Right lobe of liver (tissue), 6 donors: ENCODE measurements around the gene FLT1. TPM values are rescaled to one million over a fixed set of nuclear protein-coding genes. Genes with fewer than 3 reads are reported as not detected.

Experiments used
- ATAC-seq, 4 donors: fragments of 200-7000 bp; cut with Tn5 transposase; one replicate each; pipeline ENCODE4 v1.9.1; 2020; ENCODE audit warnings: mild to moderate bottlenecking in 4 of 4, moderate library complexity in 4 of 4
- DNase-seq, 3 donors: peaks; one replicate each; pipeline ENCODE4 v3.0.0-alpha.2; 2020
- H3K27ac ChIP-seq, 3 donors: fragments of 200-600 bp; one replicate each; pipeline ENCODE4 v1.8.0; 2022
- H3K27me3 ChIP-seq, 2 donors: fragments of 200-600 bp; one replicate each; pipeline ENCODE4 v1.8.0; 2022
- H3K36me3 ChIP-seq, 4 donors: fragments of 200-600 bp; sonication (generic) in 1 of 4; one replicate each; pipeline versions ENCODE4 v1.5.1 to v1.8.0; 2017 to 2022; ENCODE audit warnings: control low read depth in 1 of 4
- H3K4me1 ChIP-seq, 4 donors: fragments of 200-600 bp; sonication (generic) in 1 of 4; one replicate each; pipeline versions ENCODE4 v1.5.1 to v1.8.0; 2017 to 2022; ENCODE audit warnings: control low read depth in 1 of 4
- H3K4me3 ChIP-seq, 3 donors: fragments of 200-600 bp; one replicate each; pipeline ENCODE4 v1.8.0; 2022
- H3K9me3 ChIP-seq, 4 donors: fragments of 200-600 bp; sonication (generic) in 1 of 4; one replicate each; pipeline versions ENCODE4 v1.5.1 to v1.8.0; 2017 to 2022; ENCODE audit warnings: control low read depth in 1 of 4
- CTCF ChIP-seq, 4 donors: fragments of 200-600 bp in 3 of 4; fragments of 450-650 bp in 1 of 4; IDR thresholded peaks; one replicate each; pipeline versions ENCODE4 v1.5.1 to v1.8.0; 2016 to 2022; ENCODE audit warnings: antibody characterized with exemption in 4 of 4, mild to moderate bottlenecking in 2 of 4
- POLR2A ChIP-seq: fragments of 450-650 bp; IDR thresholded peaks from one replicate; pipeline ENCODE4 v1.6.1; 2017; ENCODE audit warnings: antibody characterized with exemption, mild to moderate bottlenecking
- WGBS: methylation state at CpG from one replicate; pipeline ENCODE4 v1.1.6; 2018; ENCODE audit warnings: low coverage, low lambda C conversion rate; ENCODE audit not compliant: insufficient coverage; ENCODE audit errors: missing lambda C conversion rate; 5-methylcytosine and 5-hydroxymethylcytosine counted together
- intact Hi-C, 2 donors: fragments of 100-400 bp; cut with DNase I; formaldehyde crosslinking; loops; one replicate each; pipeline versions ENCODE4 v1.11.2 to v1.14.1; 2022
- total RNA-seq, 6 experiments: library from RNA; depleted of rRNA in 2 of 6; stranded (reverse); fragments of >200 nt in 2 of 6; fragmentation: NEBNext Ultra II Directional in 3 of 6; extraction: Animal tissue kit (Norgen Biotek cat#: 25700) in 3 of 6; gene quantifications; one replicate each; pipeline versions ENCODE4 v1.1.0 to v1.2.4, GENCODE V29; 2016 to 2023
- donor health status: DM: no; HTN: yes; CAD: no.
- donor health status: DM: no; HTN: no; CAD: no.
- donor health status: DM: no; HTN: no; CAD: no.
- donor health status: DM: no; HTN: yes; CAD: no.
- donor health status: DM: no; HTN: yes; CAD: no.

Gene FLT1
- total RNA-seq, 6 experiments from 2014 or later: 10.6 to 66.4 (median 20.5) TPM

GRCh38 chr13:28320209-28320608 lies 174.7 kb downstream of the FLT1 start:
- Histone ChIP-seq H3K27ac (no peak overlapping the region), H3K4me3 (no peak overlapping the region), H3K4me1 (no peaks in the 10 kb centered on the region), H3K9me3 (no peaks in the 10 kb centered on the region), H3K27me3 (no peaks in the 10 kb centered on the region), H3K36me3 (no peaks in the 10 kb centered on the region)
- no peak for TF ChIP-seq POLR2A
- TF ChIP-seq CTCF (IDR thresholded peaks at IDR 0.05): no peak
- no peak for ATAC-seq
- no peak for DNase-seq
- intact Hi-C loops: no loop called here
- 80% methylated on average over 6 of the region's 6 CpGs for WGBS

GRCh38 chr13:28319528-28319927 lies 175.4 kb downstream of the FLT1 start:
- no peak overlapping the region for H3K4me3 ChIP-seq
- no peaks in the 10 kb centered on the region for H3K9me3 ChIP-seq
- ATAC-seq: no peak
- intact Hi-C loops: no loop called here
- H3K27me3 ChIP-seq: no peaks in the 10 kb centered on the region
- no peak for DNase-seq
- no peak overlapping the region for H3K27ac ChIP-seq
- H3K4me1 ChIP-seq: no peaks in the 10 kb centered on the region
- no peaks in the 10 kb centered on the region for H3K36me3 ChIP-seq
- WGBS: 43% methylated on average over 3 of the region's 5 CpGs
- no peak for TF ChIP-seq CTCF (IDR thresholded peaks at IDR 0.05)
- TF ChIP-seq POLR2A: no peak

- 76% methylated on average over 6 of the region's 7 CpGs for WGBS
- Histone ChIP-seq H3K27ac (no peak overlapping the region), H3K4me1 (no peaks in the 10 kb centered on the region), H3K27me3 (no peaks in the 10 kb centered on the region), H3K4me3 (no peak overlapping the region), H3K36me3 (no peaks in the 10 kb centered on the region), H3K9me3 (no peaks in the 10 kb centered on the region)
- TF ChIP-seq CTCF (IDR thresholded peaks at IDR 0.05): no peak
- intact Hi-C loops: no loop called here
- DNase-seq (no peak), ATAC-seq (no peak)
Measured at GRCh38 chr13:28318496-28318895, 176.4 kb downstream of the FLT1 start.

GRCh38 chr13:28316836-28317235 lies 178.1 kb downstream of the FLT1 start:
- Histone ChIP-seq H3K36me3 (no peaks in the 10 kb centered on the region), H3K27me3 (no peaks in the 10 kb centered on the region), H3K9me3 (no peaks in the 10 kb centered on the region), H3K4me3 (no peak overlapping the region), H3K27ac (no peak overlapping the region), H3K4me1 (no peaks in the 10 kb centered on the region)
- DNase-seq (no peak), ATAC-seq (no peak)
- no peak for TF ChIP-seq POLR2A
- TF ChIP-seq CTCF (IDR thresholded peaks at IDR 0.05): no peak
- 74% methylated on average over 7 of the region's 7 CpGs for WGBS
- intact Hi-C loops: no loop called here

GRCh38 chr13:28316129-28316528 lies 178.8 kb downstream of the FLT1 start:
- no peak for DNase-seq
- H3K27ac ChIP-seq: no peak overlapping the region
- no peaks in the 10 kb centered on the region for H3K27me3 ChIP-seq
- H3K4me3 ChIP-seq: no peak overlapping the region
- intact Hi-C loops: no loop called here
- peak; percentile 44 to 65 (median 58) for ATAC-seq
- 55% methylated on average over 5 of the region's 5 CpGs for WGBS
- H3K9me3 ChIP-seq: no peaks in the 10 kb centered on the region
- H3K36me3 ChIP-seq: no peaks in the 10 kb centered on the region
- TF ChIP-seq CTCF (IDR thresholded peaks at IDR 0.05) (no peak), POLR2A (no peak)
- no peaks in the 10 kb centered on the region for H3K4me1 ChIP-seq
